ENCODE data around the gene U2SURP.
"Not testable (repeated sequence)": the region's sequence is repeated elsewhere in the genome, so short reads cannot be mapped to it uniquely, and the experiment has no call there.

Gene U2SURP

DNA sequence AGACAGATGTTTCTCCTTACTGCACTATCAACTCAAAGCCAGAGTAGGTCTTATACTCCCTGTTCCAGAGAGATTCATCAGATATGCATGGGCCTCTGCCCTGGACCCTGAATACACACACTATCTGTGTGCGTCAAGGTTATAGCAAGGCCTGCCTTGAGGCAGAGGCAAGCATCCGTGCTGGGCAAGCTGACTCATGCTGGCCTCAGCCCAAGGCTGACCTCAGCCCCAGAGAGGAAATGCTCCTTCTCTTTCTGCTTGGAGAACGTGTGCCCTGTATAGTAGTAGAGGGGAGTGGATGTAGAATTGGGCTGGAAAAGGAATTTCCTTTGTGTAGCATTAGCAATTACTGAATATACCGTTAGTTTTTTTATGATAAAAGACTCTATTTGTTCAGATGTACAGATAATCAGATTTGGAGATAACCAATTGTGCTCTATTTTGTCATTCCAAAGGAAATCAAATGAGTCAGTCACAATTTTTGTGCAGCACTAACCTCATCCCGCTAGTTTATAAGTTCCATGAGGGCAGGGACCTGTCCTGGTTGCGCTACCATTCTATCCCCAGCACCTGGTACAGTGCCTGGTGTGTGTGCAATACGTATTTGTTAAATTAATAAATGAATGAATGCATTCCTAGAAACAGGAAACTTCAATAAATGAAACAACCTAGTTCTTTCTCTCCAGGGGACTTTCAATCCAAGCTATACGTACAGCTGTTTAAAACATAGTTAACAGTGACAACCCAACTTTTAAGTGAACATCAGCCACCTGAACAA is 24.6 kb upstream of the U2SURP start:
- peak; percentile 47 for DNase-seq (ENCODE audit: low spot score)

DNA sequence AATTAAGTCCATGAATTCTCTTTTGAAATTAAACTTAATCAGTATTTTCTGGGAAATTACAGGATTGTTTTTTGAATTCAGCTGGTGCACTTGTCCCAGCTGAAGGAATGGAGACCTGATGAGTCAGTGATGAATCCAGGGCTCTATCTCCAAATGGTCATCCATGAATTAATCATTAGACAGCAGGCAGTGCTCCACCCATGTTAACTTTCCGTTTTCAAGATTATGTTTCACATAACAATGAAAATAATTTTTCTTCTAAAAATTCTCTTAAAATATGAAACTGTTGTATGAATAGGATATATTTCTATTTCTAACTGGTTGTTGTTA is 24.0 kb upstream of the U2SURP start:
- no peak for DNase-seq (ENCODE audit: low spot score)

DNA sequence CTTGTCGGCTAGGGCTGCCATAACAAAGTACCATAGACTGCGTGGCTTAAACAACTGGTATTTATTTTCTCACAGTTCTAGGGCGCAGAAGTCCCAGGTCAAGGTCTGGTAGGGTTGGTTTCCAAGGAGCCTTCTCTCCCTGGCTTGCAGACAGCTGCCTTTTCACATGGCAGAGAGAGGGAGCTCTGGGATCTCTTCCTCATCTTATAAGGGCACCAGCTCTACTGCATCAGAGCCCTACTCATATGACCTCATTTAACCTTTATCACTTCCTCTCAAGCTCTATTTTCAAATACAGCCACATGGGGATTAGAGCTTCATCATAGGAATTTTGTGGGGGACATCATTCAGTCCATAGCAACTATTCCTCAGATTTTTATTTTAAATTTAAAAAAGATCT is 20.3 kb upstream of the U2SURP start:
- DNase-seq (ENCODE audit: low spot score), result no peak

DNA sequence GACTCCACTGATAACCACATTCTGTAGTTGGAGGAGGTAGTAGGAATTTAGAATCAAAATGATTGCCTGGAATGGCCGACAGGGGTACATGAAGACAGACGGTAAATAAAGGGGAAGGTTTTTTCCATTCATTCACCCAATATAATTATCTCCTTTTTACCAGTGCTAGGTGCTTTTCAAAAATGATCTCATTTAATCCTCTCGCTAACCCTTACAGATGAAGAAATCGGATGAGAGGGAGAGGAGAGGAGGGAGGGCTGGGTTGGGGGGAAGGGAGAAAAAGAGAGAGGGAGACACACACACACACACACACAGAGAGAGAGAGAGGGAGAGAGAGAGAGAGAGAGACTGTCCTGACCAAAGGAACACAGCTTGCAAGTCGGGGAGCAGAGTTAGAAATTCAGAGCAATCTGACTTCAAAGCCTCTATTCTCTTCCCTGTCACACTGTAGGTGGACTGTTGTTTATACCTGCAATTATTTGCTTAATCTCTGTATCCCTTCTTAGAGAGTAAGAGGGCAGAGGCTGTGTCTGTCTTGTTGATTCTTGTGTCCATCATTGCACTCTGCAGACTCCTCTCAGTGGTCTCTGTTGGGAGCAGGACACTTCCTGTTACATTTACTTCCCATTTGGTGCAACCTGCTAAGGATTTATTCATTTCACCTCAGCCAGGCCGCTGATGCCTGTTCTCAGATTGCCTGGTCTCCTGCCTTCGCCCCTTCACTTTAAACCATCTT is 19.2 kb upstream of the U2SURP start:
- DNase-seq (ENCODE audit: low spot score), result no peak

DNA sequence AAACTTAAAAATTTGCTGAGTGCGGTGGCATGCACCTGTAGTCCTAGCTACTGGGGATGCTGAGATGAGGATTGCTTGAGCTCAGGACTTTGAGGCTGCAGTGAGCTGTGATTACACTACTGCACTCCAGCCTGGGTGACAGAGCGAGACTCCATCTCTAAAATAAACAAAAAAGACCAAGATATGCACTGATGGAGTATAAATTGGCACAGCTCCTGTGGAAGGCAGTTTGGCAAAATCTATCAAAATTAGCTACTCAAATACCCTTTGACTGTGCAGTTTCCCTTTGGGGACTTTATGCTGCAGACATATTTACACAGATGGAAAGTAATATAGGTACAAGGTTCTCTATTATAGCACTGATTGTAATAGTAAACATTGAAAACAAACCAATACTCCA is 18.1 kb upstream of the U2SURP start:
- no peak for DNase-seq (ENCODE audit: low spot score)

DNA sequence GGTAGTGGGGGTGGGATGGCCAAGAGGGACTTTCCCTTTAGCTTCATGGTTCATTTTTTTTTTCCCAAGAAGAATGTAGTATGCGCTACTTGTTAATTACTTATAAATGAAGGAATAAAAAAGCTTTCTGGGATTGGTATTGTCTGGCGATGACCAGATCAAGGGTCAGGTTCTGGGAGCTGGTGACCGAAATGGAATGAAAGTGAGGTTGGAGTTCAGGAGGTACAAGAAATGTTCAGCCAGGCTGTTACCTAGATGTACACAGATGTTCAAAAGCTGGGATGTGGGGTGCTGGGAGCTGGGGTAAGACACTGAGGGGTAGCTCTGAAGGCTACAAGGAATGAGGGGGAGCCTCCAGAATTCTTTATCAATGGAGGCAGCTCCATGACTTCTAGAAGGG is 17.1 kb upstream of the U2SURP start:
- no peak for DNase-seq (ENCODE audit: low spot score)

DNA sequence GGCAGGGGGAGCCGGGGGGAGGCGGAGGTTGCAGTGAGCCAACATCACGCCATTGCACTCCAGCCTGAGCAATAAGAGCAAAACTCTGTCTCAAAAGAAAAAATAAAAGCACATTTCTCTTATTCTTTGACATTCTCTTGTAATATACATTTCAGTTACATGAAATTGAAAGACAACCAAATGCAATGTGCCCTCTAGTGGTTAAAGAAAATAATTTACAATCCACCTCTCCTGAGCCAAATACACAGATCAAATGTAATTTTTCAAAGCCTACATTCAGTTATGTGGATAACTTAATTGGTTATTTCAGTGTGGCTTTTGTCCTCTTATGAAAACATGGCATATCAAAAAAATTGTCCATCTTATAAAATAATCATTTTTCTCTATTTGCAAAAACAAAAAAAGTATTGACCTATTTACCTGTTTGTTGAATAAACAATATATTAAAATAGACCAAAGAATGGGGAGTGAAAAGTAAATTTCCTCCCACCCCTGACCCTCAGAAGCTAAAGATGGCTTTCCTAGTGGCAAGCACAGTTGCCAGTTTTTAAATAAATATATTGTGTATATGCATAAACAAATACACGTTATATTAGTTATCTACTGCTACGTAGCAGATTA is 14.2 kb upstream of the U2SURP start:
- no peak for DNase-seq (ENCODE audit: low spot score)

DNA sequence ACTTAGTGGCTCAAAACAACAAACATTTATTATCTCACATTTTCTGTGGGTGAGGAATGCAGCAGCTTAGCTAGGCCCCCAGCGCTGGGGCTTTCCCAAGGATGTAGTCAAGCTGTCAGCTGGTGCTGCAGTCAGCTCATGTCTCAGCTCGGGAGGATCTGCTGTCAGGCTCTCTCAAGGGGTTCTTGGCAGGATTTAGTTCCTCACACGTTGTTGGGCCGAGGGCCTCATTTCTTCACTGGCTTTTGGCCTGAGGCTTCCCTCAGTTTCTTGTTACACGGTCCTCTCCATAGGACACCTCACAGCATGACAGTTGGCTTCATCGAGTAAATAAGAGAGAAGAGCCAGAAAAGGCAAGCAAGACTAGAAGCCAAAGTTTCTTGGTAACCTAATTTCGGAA is 13.7 kb upstream of the U2SURP start:
- no peak for DNase-seq (ENCODE audit: low spot score)

DNA sequence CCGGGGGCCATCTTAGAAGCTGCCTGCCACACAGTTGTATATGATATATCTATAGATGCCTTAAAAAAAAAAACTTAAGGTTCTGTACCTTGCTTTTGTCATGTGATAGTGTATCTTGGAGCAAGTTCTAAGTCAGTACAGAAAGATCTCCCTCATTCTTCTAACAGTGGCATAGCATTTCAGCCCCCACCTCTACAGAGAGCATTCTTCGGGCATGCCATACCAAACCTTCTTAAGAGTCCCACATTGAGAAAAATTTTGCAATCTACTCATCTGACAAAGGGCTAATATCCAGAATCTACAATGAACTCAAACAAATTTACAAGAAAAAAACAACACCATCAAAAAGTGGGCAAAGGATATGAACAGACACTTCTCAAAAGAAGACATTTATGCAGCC is 13.1 kb upstream of the U2SURP start:
- DNase-seq (ENCODE audit: low spot score), result not testable (repeated sequence)

DNA sequence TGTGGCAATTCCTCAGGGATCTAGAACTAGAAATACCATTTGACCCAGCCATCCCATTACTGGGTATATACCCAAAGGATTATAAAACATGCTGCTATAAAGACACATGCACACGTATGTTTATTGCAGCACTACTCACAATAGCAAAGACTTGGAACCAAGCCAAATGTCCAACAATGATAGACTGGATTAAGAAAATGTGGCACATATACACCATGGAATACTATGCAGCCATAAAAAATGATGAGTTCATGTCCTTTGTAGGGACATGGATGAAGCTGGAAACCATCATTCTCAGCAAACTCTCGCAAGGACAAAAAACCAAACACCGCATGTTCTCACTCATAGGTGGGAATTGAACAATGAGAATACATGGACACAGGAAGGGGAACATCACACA is 12.5 kb upstream of the U2SURP start:
- DNase-seq (ENCODE audit: low spot score), result not testable (repeated sequence)

DNA sequence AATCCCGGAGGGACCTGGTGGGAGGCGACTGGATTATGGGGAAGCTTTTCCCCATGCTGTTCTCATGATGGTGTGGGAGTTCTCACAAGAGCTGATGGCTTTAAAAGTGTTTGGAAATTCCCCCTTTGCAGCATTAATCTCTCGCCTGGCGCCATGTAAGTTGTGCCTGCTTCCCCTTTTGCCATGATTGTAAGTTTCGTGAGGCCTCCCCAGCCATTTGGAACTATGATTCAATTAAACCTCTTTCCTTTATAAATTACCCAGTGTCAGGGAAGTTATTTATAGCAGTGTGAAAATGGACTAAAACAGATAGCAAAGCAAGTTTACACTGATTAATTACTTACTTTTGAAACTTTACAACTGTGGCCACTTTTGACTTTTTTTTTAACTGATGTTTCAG is 10.6 kb upstream of the U2SURP start:
- DNase-seq (ENCODE audit: low spot score), result no peak

DNA sequence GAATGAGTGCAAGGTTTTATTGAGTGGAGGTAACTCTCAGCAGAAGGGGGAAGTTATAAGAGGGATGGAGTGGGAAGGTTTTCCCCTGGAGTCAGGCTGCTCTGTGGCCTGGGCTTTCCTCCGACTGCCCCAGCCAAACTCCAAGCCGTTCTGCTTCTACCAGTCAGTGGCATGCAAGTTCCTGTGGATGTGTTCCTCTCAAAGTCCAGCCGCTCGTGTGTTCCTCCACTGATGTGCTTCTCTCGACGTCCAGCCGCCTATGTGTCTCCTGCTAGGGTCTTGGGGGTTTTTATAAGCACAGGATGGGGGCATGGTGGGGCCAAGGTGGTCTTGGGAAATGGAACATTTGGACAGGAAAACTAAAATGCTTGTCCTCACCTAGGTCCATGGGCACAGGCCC is 9.0 kb upstream of the U2SURP start:
- DNase-seq (ENCODE audit: low spot score), result no peak

DNA sequence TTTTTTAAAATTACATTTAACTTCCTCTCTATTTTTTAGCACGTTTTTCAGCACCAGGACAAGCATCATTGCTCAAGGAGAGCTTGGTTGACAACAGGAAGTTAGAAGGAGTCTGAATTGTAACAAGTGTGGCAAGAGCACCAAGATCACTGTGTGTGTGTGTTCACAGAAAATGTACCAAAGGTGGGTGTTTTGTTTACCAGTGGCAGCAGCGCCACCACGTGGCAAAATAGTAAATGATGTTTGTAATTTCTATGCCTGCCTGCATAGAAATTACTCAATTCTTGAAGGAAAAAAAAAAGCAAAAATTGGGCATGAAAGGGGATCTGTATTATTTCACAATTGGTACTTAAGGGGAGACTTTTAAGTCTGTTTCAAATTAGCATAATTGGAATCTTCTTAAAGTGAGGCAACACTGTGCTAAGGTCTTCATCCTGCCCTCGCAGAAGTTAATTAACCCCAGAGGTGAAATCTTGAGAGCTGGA is 7.4 kb upstream of the U2SURP start:
- peak; percentile 53 for DNase-seq (ENCODE audit: low spot score)

DNA sequence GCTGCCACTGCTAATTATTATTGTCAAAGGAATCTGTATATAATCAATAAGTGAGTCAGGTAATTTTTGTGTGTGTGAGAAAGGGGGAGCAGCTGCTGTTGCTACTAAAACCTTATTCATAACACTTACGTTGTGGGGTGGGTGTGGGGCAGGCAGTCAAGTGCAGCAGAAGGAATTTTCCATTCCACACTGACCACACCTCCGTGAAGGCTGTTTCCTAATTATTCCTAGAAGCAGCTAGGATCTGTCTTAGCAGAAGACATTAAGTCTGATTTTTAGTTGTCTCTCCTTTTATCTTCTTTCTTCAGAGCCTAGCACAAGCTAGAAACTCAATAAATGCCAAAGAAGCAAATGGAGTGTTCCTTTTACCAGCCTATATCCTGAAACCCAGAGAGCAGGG is 4.0 kb upstream of the U2SURP start:
- DNase-seq (ENCODE audit: low spot score), result no peak

DNA sequence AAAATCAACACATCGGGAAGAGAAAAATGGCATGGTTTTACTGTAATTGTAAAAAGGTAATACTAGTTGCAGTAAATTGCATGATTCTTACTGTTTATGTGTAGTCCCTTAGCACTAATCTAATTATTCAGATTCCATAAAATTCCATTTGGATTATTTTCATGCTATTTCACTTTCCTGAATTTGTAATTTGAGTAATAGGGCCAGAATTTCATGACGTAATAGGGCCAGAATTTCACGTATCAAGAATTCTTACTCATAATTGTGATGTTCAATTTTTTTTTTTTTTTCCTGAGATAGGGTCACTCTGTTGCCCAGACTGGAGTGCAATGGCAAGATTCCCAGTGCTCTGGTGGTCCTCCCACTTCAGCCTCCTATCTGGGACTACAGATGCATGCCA is 2.9 kb upstream of the U2SURP start:
- DNase-seq (ENCODE audit: low spot score), result no peak

DNA sequence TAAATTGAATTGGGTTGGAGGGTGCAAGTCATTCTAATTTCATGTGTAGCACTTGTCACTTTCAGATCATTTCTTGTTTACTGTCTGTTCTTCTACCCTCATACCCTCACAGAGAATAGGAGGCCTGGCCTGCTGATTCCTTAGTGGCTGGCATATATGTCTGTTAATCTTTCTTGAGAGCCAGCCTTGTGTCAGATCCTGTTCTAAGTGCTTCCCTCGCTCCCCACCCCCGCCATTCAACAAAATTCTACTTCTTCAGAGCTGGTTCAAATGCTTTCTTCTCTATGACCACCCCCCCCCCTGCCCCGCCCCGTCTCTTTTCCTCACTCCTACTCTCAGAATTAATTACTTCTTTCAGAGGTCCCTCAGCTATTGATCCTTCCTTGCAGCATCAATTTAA is 1.5 kb upstream of the U2SURP start:
- DNase-seq (ENCODE audit: low spot score), result no peak

DNA sequence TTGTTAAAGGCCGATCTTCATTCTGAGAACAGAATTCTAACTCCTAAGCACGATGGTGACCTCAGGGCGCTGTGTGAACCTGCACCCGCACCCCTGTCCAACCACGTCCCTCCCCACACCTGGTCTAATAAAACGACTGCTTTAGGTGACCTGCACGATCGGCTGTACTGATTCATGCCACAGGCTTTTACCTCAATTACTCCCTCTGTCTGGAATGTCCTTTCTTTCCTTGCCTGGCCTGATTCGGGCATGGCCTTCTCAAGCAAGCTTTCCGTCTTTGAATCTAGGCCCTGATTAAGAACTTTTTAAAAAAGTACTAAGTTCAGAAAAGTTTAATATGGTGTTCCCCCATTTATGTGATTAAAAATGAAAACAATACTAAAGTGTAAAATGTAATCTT is 842 bp upstream of the U2SURP start:
- no peak for DNase-seq (ENCODE audit: low spot score)

DNA sequence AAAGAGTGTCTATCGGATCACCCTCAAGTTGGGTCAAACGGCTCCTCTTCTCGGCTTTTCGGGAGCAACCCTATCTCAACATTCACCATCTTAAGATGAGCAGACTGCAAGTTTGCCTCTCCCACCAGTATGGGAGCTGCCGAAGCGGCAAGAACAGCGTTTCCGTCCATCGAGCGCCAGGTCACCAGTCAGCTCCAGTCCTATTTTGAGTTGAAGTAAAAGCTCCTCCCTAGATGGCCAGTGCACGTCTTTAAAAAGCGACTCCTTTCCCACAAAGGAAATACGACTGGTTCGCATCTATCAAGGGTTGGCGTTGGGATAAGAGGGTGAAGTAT is 369 bp upstream of the U2SURP start:
- no peak for DNase-seq (ENCODE audit: low spot score)

DNA sequence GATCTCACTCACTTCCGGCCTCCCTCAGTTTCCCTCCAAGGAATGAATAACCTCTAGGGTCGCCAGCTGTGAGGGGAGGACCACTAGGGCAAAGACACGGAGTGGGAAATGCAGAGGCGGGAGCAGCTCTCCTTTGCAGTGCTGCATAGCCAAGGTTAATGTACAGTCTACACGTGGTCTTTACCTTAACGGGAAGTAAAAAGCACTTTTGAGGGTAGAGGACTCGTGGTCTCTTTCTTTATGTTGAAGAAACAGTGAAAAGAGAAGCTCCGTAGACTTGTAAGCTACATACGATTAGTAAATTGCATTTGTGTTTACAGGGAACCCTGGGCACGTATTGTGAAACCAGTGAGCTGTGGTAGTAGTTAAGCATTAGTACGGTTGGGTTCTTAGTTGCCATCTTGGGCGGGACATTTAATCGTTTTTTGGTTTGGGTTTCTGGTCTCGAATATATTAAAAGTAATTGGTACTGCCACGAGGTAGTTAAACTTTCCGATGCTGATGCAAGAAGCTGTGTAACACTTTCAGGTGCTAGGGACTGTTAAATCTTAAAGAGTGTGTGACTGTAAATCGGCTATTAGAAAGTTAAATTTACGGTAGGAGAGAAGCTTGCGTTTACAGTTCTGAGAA is 828 bp downstream of the U2SURP start:
- no peak for DNase-seq (ENCODE audit: low spot score)

DNA sequence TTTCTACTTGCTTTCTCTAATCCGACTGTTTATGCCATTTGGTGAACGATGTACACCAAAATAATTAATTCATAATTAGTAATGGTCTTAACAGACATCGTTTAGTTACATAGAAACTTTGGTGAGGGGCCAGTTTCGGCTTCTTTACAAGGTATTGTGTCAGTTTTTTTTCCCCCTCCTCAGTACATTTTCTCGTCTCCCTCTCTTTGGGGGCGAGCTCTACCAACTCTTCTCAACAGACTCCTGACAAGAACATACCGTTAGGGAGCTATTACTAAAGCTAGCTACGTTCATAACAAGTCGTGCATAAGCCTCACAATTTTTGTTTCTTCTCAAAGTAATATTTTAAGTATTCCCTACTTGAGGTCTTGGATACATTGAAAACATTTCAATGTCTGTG is 1.4 kb downstream of the U2SURP start:
- no peak for DNase-seq (ENCODE audit: low spot score)

DNA sequence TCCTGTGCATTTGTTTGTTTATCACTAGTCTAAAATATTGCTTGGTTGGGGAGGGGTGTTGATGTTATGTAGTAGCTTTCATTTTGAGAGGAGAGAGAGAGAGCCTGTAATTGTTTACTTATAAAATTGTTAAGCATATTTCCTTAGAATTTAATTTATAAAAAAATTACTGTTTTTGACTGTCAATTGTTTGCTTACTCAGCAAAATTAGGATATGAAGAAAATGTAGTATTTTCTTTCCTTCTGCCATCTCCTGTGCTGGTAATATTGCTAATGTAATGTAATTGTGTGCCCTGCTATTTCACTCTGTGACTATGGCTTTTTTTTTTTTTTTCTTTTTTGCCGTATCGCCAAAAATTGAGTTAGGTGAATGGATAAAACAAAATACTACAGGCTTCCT is 3.5 kb downstream of the U2SURP start:
- DNase-seq (ENCODE audit: low spot score), result no peak

DNA sequence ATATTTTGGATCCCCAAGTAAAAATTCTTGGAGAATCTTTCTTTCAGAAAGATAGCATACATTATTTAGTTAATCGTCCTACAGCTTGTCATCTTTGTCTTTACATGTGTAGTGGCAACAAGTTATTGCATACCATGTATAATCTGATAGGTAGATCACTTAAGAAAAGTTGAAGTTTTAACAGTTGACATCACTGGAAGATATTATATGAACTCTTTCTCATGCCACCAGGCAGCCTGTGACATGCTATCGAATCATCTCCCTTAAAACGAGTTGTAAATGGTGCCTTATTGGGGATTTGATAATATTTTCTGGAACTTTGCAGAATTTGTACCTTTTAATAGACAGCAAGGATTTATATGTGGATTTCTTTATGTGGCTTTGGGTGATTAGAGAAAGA is 8.7 kb downstream of the U2SURP start:
- no peak for DNase-seq (ENCODE audit: low spot score)

DNA sequence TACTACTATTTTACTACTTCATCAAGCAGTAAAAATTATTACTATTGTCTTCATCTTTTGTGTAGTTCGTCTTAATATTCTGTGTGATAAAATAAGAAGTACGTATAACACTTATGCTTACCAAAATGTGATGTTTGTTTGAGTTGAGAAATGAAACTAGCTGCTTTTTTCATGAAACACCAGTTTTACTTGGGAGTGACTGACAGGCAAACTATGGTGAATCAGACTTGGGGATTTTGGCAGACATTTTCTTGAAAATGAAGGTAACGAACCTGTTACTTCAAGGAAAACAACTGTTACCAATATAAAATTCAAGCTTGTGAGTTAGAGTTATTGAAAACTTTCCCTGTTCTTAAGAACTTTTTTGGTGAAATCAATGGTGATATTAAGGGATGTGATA is 10.3 kb downstream of the U2SURP start:
- no peak for DNase-seq (ENCODE audit: low spot score)

Measured in globus pallidus (tissue), 1 donor.